ENCODE results near the gene CBFA2T3.

The CBFA2T3 gene

GRCh38 chr16:88831838-88832237 is 145.2 kb downstream of the CBFA2T3 start:
- no peak for DNase-seq (ENCODE audit: extremely low read depth, low read depth)
- no peak for TF ChIP-seq CTCF (IDR thresholded peaks at IDR 0.05; ENCODE audit: low read depth, low read length)

GRCh38 chr16:88830783-88831182 is 146.2 kb downstream of the CBFA2T3 start:
- TF ChIP-seq CTCF (IDR thresholded peaks at IDR 0.05; ENCODE audit: low read depth, low read length) = no peak
- DNase-seq (ENCODE audit: extremely low read depth, low read depth) = no peak

- DNase-seq (ENCODE audit: extremely low read depth, low read depth) = no peak
- TF ChIP-seq CTCF (IDR thresholded peaks at IDR 0.05; ENCODE audit: low read depth, low read length) = no peak
Measured at GRCh38 chr16:88830258-88830657, 146.7 kb downstream of the CBFA2T3 start.

GRCh38 chr16:88828711-88829110 is 148.3 kb downstream of the CBFA2T3 start:
- no peak for DNase-seq (ENCODE audit: extremely low read depth, low read depth)
- TF ChIP-seq CTCF (IDR thresholded peaks at IDR 0.05; ENCODE audit: low read depth, low read length) = no peak

GRCh38 chr16:88827727-88828126 is 149.3 kb downstream of the CBFA2T3 start:
- no peak for DNase-seq (ENCODE audit: extremely low read depth, low read depth)
- TF ChIP-seq CTCF (IDR thresholded peaks at IDR 0.05; ENCODE audit: low read depth, low read length) = no peak

GRCh38 chr16:88826070-88826840 is 150.8 kb downstream of the CBFA2T3 start:
- DNase-seq (ENCODE audit: extremely low read depth, low read depth) = no peak
- TF ChIP-seq CTCF (IDR thresholded peaks at IDR 0.05; ENCODE audit: low read depth, low read length) = no peak

- TF ChIP-seq CTCF (IDR thresholded peaks at IDR 0.05; ENCODE audit: low read depth, low read length) = no peak
- no peak for DNase-seq (ENCODE audit: extremely low read depth, low read depth)
Measured at GRCh38 chr16:88825146-88825545, 151.9 kb downstream of the CBFA2T3 start.

Data from AG09319 (cell line).